Keratinocyte (primary cell): ENCODE measurements around the gene PARD3. TPM values are rescaled to one million over a fixed set of nuclear protein-coding genes. Genes with fewer than 3 reads are reported as not detected.
A peak's percentile ranks its signal among the peaks of the same experiment; 100 is the strongest.

Experiments
- DNase-seq: peaks from one replicate; pipeline ENCODE4 v3.0.0-alpha.2; 2011; ENCODE audit warnings: low read depth, missing footprints, low spot score
- FAIRE-seq: peaks from 2 replicates; lab custom pipeline; 2011; peaks lifted over from hg19 to GRCh38; lab: Jason Lieb, UNC
- H2AFZ ChIP-seq: 2 replicates; pipeline ENCODE4 v1.6.0; 2012; ENCODE audit warnings: low read length, control low read depth, inconsistent platforms; ENCODE audit not compliant: control insufficient read depth
- H3K27ac ChIP-seq: 2 replicates; pipeline ENCODE4 v1.5.1; 2011; ENCODE audit warnings: low read length; ENCODE audit not compliant: control insufficient read depth, insufficient read depth
- H3K27me3 ChIP-seq: 3 replicates; pipeline ENCODE4 v1.6.0; 2011; ENCODE audit warnings: low read length; ENCODE audit not compliant: control insufficient read depth, insufficient read depth; ENCODE audit errors: extremely low read depth
- H3K36me3 ChIP-seq, 2 experiments: 2 replicates in 1 of 2; 3 replicates in 1 of 2; pipeline ENCODE4 v1.5.1; 2011; ENCODE audit warnings: low read length in 2 of 2, mild to moderate bottlenecking in 1 of 2; ENCODE audit not compliant: control insufficient read depth in 2 of 2, insufficient read depth in 2 of 2; ENCODE audit errors: extremely low read depth in 1 of 2
- H3K4me1 ChIP-seq: 3 replicates; pipeline ENCODE4 v1.5.1; 2011; ENCODE audit warnings: low read length; ENCODE audit not compliant: control insufficient read depth, insufficient read depth; ENCODE audit errors: extremely low read depth
- H3K4me2 ChIP-seq: 3 replicates; pipeline ENCODE4 v1.6.0; 2011; ENCODE audit warnings: low read depth, low read length; ENCODE audit not compliant: control insufficient read depth, insufficient read depth; ENCODE audit errors: extremely low read depth
- H3K4me3 ChIP-seq, 3 experiments: fragments of 200-600 bp in 1 of 3; sonication (generic) in 1 of 3; 2 replicates in 2 of 3; 3 replicates in 1 of 3; pipeline ENCODE4 v1.5.1; 2011 to 2016; ENCODE audit warnings: low read length in 3 of 3, mild to moderate bottlenecking in 3 of 3, control low read depth in 2 of 3, inconsistent platforms in 1 of 3, low read depth in 1 of 3, mixed read lengths in 1 of 3, mixed run types in 1 of 3, moderate library complexity in 1 of 3; ENCODE audit not compliant: control insufficient read depth in 2 of 3, insufficient read depth in 2 of 3; ENCODE audit errors: extremely low read depth in 1 of 3
- H3K79me2 ChIP-seq: 2 replicates; pipeline ENCODE4 v1.6.0; 2012; ENCODE audit warnings: low read length; ENCODE audit not compliant: control insufficient read depth, insufficient read depth
- H3K9ac ChIP-seq: 3 replicates; pipeline ENCODE4 v1.6.0; 2011; ENCODE audit warnings: low read length; ENCODE audit not compliant: control insufficient read depth, insufficient read depth; ENCODE audit errors: extremely low read depth
- H3K9me1 ChIP-seq: 3 replicates; pipeline ENCODE4 v1.6.0; 2011; ENCODE audit warnings: low read length; ENCODE audit not compliant: control insufficient read depth, insufficient read depth; ENCODE audit errors: extremely low read depth
- H3K9me3 ChIP-seq: 2 replicates; pipeline ENCODE4 v1.5.1; 2012; ENCODE audit warnings: low read depth, low read length; ENCODE audit not compliant: control insufficient read depth
- H4K20me1 ChIP-seq: 3 replicates; pipeline ENCODE4 v1.6.0; 2011; ENCODE audit warnings: low read length; ENCODE audit not compliant: control insufficient read depth, insufficient read depth; ENCODE audit errors: extremely low read depth
- CTCF ChIP-seq, 3 experiments: IDR thresholded peaks in 1 of 3; conservative IDR thresholded peaks in 1 of 3; optimal IDR thresholded peaks in 1 of 3; 2 replicates in 2 of 3; 3 replicates in 1 of 3; pipeline versions ENCODE3 to v1.5.1; 2011; ENCODE audit warnings: low read length in 3 of 3, mild to moderate bottlenecking in 3 of 3, moderate library complexity in 2 of 3, control low read depth in 1 of 3, inconsistent platforms in 1 of 3; ENCODE audit not compliant: insufficient read depth in 2 of 3; ENCODE audit errors: extremely low read depth in 1 of 3
- EZH2 ChIP-seq: IDR thresholded peaks from one replicate; pipeline ENCODE4 v1.6.1; 2012; ENCODE audit warnings: inconsistent platforms, mild to moderate bottlenecking, low read length, moderate library complexity
- dilution Hi-C: fragments of 300-500 bp; cut with MboI; formaldehyde crosslinking; loops from one replicate; pipeline ENCODE4 v1.7.0; 2020; ENCODE audit warnings: low sequenced_read_pairs; ENCODE audit not compliant: extremely low pct_ligation_motif_present
- polyA plus RNA-seq, 5 experiments: library from polyadenylated mRNA; depleted of rRNA in 3 of 5; stranded (reverse) in 3 of 5; stranded (forward) in 1 of 5; unstranded in 1 of 5; fragments of >200 nt; gene quantifications; 1 replicate in 1 of 5; 2 replicates in 3 of 5; 3 replicates in 1 of 5; pipeline versions ENCODE4 v1.2.1 to v1.2.3, GENCODE V29; 2011 to 2012; ENCODE audit warnings: missing spikeins in 2 of 5, low read depth in 1 of 5, low replicate concordance in 1 of 5

PARD3 gene
- polyA plus RNA-seq, 1 donor (not counting 4 experiments of a cell fraction or from before 2014, with no cell fraction given): 46.4 TPM

GRCh38 chr10:34711500-34711899 lies 103.6 kb downstream of the PARD3 start:
- Histone ChIP-seq H3K4me2 (no peak overlapping the region), H3K4me1 (peaks cover 31% of the 10 kb centered on the region), H3K27me3 (no peaks in the 10 kb centered on the region), H3K36me3 (no peaks in the 10 kb centered on the region), H3K9ac (no peak overlapping the region), H3K79me2 (peaks cover 63% of the 10 kb centered on the region), H4K20me1 (no peaks in the 10 kb centered on the region), H3K4me3 (no peak overlapping the region), H3K27ac (peak overlapping the region; percentile 21), H3K9me3 (no peaks in the 10 kb centered on the region), H3K9me1 (peaks cover 7% of the 10 kb centered on the region), H2AFZ (no peak overlapping the region)
- dilution Hi-C loops: no loop called here
- DNase-seq (no peak), FAIRE-seq (peak; percentile 5)
- TF ChIP-seq CTCF (optimal IDR thresholded peaks at IDR 0.05 in 1 of 3, IDR thresholded peaks at IDR 0.05 in 1 of 3, conservative IDR thresholded peaks at IDR 0.05 in 1 of 3; ENCODE audit: extremely low read depth in 1 of 3, insufficient read depth in 2 of 3, low read length in 3 of 3) (no peak), EZH2 (no peak)

GRCh38 chr10:34710391-34710751 lies 104.7 kb downstream of the PARD3 start:
- no peaks in the 10 kb centered on the region for H3K9me3 ChIP-seq
- no peaks in the 10 kb centered on the region for H4K20me1 ChIP-seq
- H3K36me3 ChIP-seq: no peaks in the 10 kb centered on the region
- peak overlapping the region; percentile 17 for H3K27ac ChIP-seq
- TF ChIP-seq EZH2 (no peak), CTCF (optimal IDR thresholded peaks at IDR 0.05 in 1 of 3, IDR thresholded peaks at IDR 0.05 in 1 of 3, conservative IDR thresholded peaks at IDR 0.05 in 1 of 3; ENCODE audit: extremely low read depth in 1 of 3, insufficient read depth in 2 of 3, low read length in 3 of 3) (no peak)
- no peak for DNase-seq
- no peaks in the 10 kb centered on the region for H3K27me3 ChIP-seq
- peaks cover 7% of the 10 kb centered on the region for H3K9me1 ChIP-seq
- peak; percentile 86 for FAIRE-seq
- H3K4me2 ChIP-seq: peak overlapping the region; percentile 65
- H3K79me2 ChIP-seq: peaks cover 67% of the 10 kb centered on the region
- peaks cover 36% of the 10 kb centered on the region for H3K4me1 ChIP-seq
- no peak overlapping the region for H2AFZ ChIP-seq
- no peak overlapping the region for H3K9ac ChIP-seq
- dilution Hi-C loops: no loop called here
- H3K4me3 ChIP-seq: no peak overlapping the region
